ENCODE measurements around the gene SLC14A1. TPM values are rescaled to one million over a fixed set of nuclear protein-coding genes. Genes with fewer than 3 reads are reported as not detected.

SLC14A1 gene
- total and polyA plus RNA-seq, 2 of the 8 experiments (the other 6 are each of a cell fraction or from before 2014, with no cell fraction given): 0.18 TPM; not detected in 1

- Histone ChIP-seq H3K9me3 (ENCODE audit: insufficient read depth in 2 of 2, low read depth in 1 of 2, low read length in 1 of 2) (no peaks in the 10 kb centered on the region), H3K27me3 (replicated peaks in 1 of 4; ENCODE audit: control insufficient read depth in 3 of 4, extremely low read depth in 1 of 4, insufficient read depth in 3 of 4, low read length in 3 of 4) (no peaks in the 10 kb centered on the region)
- POLR2A ChIA-PET (ENCODE audit: partially characterized antibody): no interaction called here
These were observed 1.1 kb upstream of the SLC14A1 start for GRCh38 chr18:45722899-45723298.

More at GRCh38 chr18:45722899-45723298, 1.1 kb upstream of the SLC14A1 start:
- Histone ChIP-seq H3K79me2 (ENCODE audit: control insufficient read depth in 1 of 2, insufficient read depth in 2 of 2, low read length in 2 of 2) (no peaks in the 10 kb centered on the region), H2AFZ (ENCODE audit: low read length) (no peak overlapping the region), H3K56ac (replicated peaks; ENCODE audit: insufficient read length, low read depth, low read length) (no peak overlapping the region), H2BK15ac (ENCODE audit: low read length) (no peak overlapping the region), H3K4ac (replicated peaks; ENCODE audit: insufficient read length, low read depth, low read length) (no peak overlapping the region), H4K8ac (ENCODE audit: extremely low read depth, insufficient read depth, low read length) (no peak overlapping the region), H3K4me2 (ENCODE audit: insufficient read depth in 1 of 2, low read depth in 2 of 2, low read length in 2 of 2) (no peak overlapping the region), H4K5ac (ENCODE audit: insufficient read length, low read depth, low read length) (no peak overlapping the region), H3K36me3 (ENCODE audit: control insufficient read depth in 2 of 4, insufficient read depth in 4 of 4, low read length in 3 of 4) (no peaks in the 10 kb centered on the region), H2BK20ac (ENCODE audit: low read length) (no peak overlapping the region), H3K9ac (replicated peaks in 1 of 4; ENCODE audit: extremely low read depth in 1 of 4, low read depth in 3 of 4, low read length in 3 of 4) (no peak overlapping the region), H3K23ac (ENCODE audit: insufficient read length) (no peak overlapping the region), H3K14ac (ENCODE audit: insufficient read length) (no peak overlapping the region), H3K4me1 (replicated peaks in 1 of 4; ENCODE audit: control insufficient read depth in 3 of 4, insufficient read depth in 4 of 4, low read length in 3 of 4) (peaks cover 0 to 4% (median 0%) of the 10 kb centered on the region in 4 experiments; a peak in 1 of 7 replicates), H4K91ac (replicated peaks; ENCODE audit: insufficient read length, low read length) (no peak overlapping the region), H3K79me1 (ENCODE audit: low read depth, low read length) (no peaks in the 10 kb centered on the region), H2BK5ac (ENCODE audit: low read depth, low read length) (no peak overlapping the region), H4K20me1 (replicated peaks in 1 of 2; ENCODE audit: control insufficient read depth in 1 of 2, insufficient read depth in 2 of 2, low read length in 2 of 2) (no peaks in the 10 kb centered on the region), H3K18ac (ENCODE audit: extremely low read depth, low read length) (no peak overlapping the region), H3K23me2 (ENCODE audit: low read depth, low read length) (no peaks in the 10 kb centered on the region), H3K4me3 (ENCODE audit: extremely low read depth in 1 of 4, insufficient read depth in 2 of 4, low read depth in 3 of 4, low read length in 4 of 4) (no peak overlapping the region), H2BK12ac (ENCODE audit: low read depth, low read length) (no peak overlapping the region), H3K27ac (ENCODE audit: low read depth, low read length) (no peak overlapping the region), H2AK5ac (ENCODE audit: low read depth, low read length) (no peak overlapping the region), H2BK120ac (replicated peaks; ENCODE audit: low read depth, low read length) (no peak overlapping the region)
- DNase-seq (ENCODE audit: low read depth in 1 of 2, low spot score in 2 of 2) (peak; percentile 56 to 95), FAIRE-seq (no peak)
- 0 out of 2 replicates have a peak, but pooled peaks have one; percentile 9 for TF ChIP-seq TCF12 (IDR thresholded peaks at IDR 0.05; ENCODE audit: low read depth, low read length)
- TF ChIP-seq CBX5 (IDR thresholded peaks at IDR 0.05; ENCODE audit: low read depth, low read length): no peak
- TF ChIP-seq NANOG (IDR thresholded peaks at IDR 0.05; ENCODE audit: insufficient read depth, low read depth, low read length, poor library complexity, severe bottlenecking): no peak
- 0 out of 2 replicates have a peak, but pooled peaks have one; percentile 17 for TF ChIP-seq YY1 (IDR thresholded peaks at IDR 0.05; ENCODE audit: low read depth, low read length)
- TF ChIP-seq POLR2A (IDR thresholded peaks at IDR 0.05; ENCODE audit: control extremely low read depth in 1 of 2, low read depth in 2 of 2, low read length in 2 of 2): no peak
- TF ChIP-seq, protein P1, sequence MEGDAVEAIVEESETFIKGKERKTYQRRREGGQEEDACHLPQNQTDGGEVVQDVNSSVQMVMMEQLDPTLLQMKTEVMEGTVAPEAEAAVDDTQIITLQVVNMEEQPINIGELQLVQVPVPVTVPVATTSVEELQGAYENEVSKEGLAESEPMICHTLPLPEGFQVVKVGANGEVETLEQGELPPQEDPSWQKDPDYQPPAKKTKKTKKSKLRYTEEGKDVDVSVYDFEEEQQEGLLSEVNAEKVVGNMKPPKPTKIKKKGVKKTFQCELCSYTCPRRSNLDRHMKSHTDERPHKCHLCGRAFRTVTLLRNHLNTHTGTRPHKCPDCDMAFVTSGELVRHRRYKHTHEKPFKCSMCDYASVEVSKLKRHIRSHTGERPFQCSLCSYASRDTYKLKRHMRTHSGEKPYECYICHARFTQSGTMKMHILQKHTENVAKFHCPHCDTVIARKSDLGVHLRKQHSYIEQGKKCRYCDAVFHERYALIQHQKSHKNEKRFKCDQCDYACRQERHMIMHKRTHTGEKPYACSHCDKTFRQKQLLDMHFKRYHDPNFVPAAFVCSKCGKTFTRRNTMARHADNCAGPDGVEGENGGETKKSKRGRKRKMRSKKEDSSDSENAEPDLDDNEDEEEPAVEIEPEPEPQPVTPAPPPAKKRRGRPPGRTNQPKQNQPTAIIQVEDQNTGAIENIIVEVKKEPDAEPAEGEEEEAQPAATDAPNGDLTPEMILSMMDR (IDR thresholded peaks at IDR 0.05; ENCODE audit: control extremely low read depth in 1 of 3, insufficient read depth in 1 of 3, low read depth in 1 of 3, low read length in 3 of 3): peak; percentile 88 to 98 (median 91)
- peak; percentile 90 to 96 for TF ChIP-seq RAD21 (IDR thresholded peaks at IDR 0.05 in 1 of 2, conservative IDR thresholded peaks at IDR 0.05 in 1 of 2; ENCODE audit: low read depth in 2 of 2, low read length in 2 of 2)
- WGBS, 2 experiments (ENCODE audit: extremely low coverage in 1 of 2, insufficient coverage in 1 of 2, insufficient read length in 1 of 2, insufficient replicate concordance in 2 of 2, low coverage in 1 of 2, low lambda C conversion rate in 2 of 2, missing lambda C conversion rate in 1 of 2): 13% methylated on average over 5 of the region's 5 CpGs; no CpG with 5 or more reads in 1 of the 2 experiments
- CTCF ChIA-PET (ENCODE audit: partially characterized antibody): interaction anchor here (0.6 to 10.5 kb wide), 34 partner anchors 9 to 351 kb away, joined by 3 to 143 read pairs (median 6); no protein-coding TSS in a partner anchor
